Right kidney (tissue), 9 donors: ENCODE measurements around the gene PPM1E.
"Not testable (repeated sequence)": the region's sequence is repeated elsewhere in the genome, so short reads cannot be mapped to it uniquely, and the experiment has no call there.

Experiments
- DNase-seq: peaks from one replicate; pipeline ENCODE4 v3.0.0-alpha.2; 2016
- long read RNA-seq, 8 donors: transcript quantifications; one replicate each; lab custom pipeline, GENCODE V29; 2026

The PPM1E gene
- long read RNA-seq, donor 1, full-length matches to known transcripts, result 1 of 1 reads
- long read RNA-seq, donor 1, partial matches to known transcripts, result 0 of 1 reads
- long read RNA-seq, donor 1, other reads (novel, unspliced or antisense), result 0 of 1 reads
- long read RNA-seq, donor 2, full-length matches to known transcripts, result 1 of 1 reads
- long read RNA-seq, donor 2, partial matches to known transcripts, result 0 of 1 reads
- long read RNA-seq, donor 2, other reads (novel, unspliced or antisense), result 0 of 1 reads
- long read RNA-seq, donor 3, full-length matches to known transcripts, result 1 of 1 reads
- long read RNA-seq, donor 3, partial matches to known transcripts, result 0 of 1 reads
- long read RNA-seq, donor 3, other reads (novel, unspliced or antisense), result 0 of 1 reads
- long read RNA-seq, donor 4, result 0 reads
- long read RNA-seq, donor 5, result 0 reads
- long read RNA-seq, donor 6, full-length matches to known transcripts, result 1 of 1 reads
- long read RNA-seq, donor 6, partial matches to known transcripts, result 0 of 1 reads
- long read RNA-seq, donor 6, other reads (novel, unspliced or antisense), result 0 of 1 reads
- long read RNA-seq, donor 7, result 0 reads
- long read RNA-seq, donor 8, partial matches to known transcripts, result 6 of 6 reads
- long read RNA-seq, donor 8, other reads (novel, unspliced or antisense), result 0 of 6 reads

GRCh38 chr17:58755577-58756245 lies at the start of gene PPM1E:
TSS of gene PPM1E (plus strand) at chr17:58755854.
- DNase-seq, result peak; percentile 79

- DNase-seq, result no peak
Measured at GRCh38 chr17:58706351-58707140, 49.1 kb upstream of the PPM1E start.

GRCh38 chr17:58710948-58711552 lies 44.6 kb upstream of the PPM1E start:
- no peak for DNase-seq

DNA sequence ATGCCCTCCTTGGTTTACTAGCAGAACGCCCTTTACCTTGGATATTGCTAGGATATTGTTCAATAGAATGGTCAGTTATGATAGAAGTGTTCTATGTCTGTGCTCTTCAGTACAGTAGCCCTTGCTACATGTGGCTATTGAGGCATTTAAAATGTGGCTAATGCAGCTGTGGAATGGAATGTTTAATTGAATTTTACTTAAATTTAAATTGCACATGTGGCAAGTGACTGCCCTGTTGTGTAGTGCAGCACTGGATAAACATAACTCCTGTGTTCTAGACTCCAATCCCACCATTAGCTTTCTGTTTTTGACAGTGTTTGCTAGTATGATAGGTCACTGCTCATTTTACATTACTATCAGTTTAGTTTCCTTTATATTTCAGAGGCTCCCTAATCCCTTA lies 33.4 kb upstream of the PPM1E start:
- no peak for DNase-seq

GRCh38 chr17:58722696-58723095 lies 33.0 kb upstream of the PPM1E start:
- DNase-seq, result no peak

- no peak for DNase-seq
Measured at GRCh38 chr17:58728798-58729197, 26.9 kb upstream of the PPM1E start.

- DNase-seq, result no peak
Measured at GRCh38 chr17:58730937-58731336, 24.7 kb upstream of the PPM1E start.

GRCh38 chr17:58734040-58734439 lies 21.6 kb upstream of the PPM1E start:
- DNase-seq, result no peak

DNA sequence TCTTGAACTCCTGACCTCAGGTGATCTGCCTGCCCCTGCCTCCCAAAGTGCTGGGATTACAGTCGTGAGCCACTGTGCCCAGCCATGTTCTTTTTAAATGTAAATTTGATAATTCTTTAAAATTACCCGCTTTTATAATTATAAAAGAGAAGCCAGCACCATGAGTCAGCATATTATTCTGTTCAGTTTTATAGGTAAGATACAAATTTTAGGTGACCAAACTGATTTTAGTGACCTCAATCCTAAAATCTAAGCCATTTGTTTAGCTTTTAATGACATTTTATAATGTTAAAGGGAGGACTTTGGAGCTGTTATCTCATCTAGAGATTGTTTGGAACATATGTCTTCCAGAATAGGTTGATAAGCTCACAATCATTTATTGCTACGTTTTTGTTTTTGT lies 20.8 kb upstream of the PPM1E start:
- no peak for DNase-seq

- DNase-seq, result no peak
Measured at GRCh38 chr17:58741121-58741625, 14.5 kb upstream of the PPM1E start.

DNA sequence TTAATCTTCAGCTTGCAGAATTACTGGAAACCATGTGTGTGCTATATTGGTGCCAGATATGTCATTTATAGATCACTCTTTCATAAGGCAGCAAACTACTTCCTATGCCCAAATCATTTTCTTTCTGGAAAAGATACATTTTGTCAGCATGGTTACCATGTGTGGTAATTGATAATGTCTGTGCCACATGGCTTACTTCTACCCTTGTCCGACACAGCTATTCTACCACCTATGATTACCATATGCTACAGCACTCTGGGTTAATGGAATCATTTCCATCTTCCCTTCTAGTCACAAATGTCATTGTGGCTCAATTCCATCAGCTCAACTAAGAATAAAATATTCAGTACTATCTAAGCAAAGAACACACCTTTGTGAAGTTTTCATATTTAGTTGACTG lies 8.0 kb upstream of the PPM1E start:
- DNase-seq, result no peak

DNA sequence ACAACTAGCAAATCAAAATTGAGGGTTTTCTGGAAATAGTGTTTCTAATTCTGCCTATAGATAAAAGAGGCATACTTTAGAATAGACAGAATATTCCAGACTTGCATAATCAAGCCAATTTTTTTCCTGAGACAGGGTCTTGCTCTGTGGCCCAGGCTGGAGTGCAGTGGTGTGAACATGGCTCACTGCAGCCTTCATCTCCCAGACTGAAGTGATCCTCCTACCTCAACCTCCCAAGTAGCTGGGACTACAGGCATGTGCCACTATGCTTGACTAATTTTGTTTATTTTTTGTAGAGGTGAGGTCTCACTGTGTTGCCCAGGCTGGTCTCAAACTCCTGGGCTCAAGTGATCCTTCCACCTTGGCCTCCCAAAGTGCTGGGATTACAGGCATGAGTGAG lies 6.0 kb upstream of the PPM1E start:
- DNase-seq, result not testable (repeated sequence)

GRCh38 chr17:58753026-58753425 lies 2.6 kb upstream of the PPM1E start:
- DNase-seq, result no peak

DNA sequence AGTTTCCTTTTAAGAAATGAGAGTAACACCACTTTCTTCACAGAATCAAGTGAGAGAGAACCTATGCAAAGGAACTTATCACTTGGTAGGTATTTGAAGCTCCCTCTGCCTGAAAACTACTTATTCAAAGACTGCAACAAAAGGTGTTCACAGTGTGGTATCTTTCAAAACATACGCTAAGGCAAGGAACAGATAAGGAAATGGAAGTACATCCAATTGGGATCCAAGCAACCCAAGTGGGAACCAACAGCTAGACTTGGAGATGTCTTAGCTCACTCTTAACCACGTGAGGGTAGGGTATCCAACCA lies 431 bp upstream of the PPM1E start:
- no peak for DNase-seq

- peak; percentile 65 for DNase-seq
Measured at GRCh38 chr17:58756246-58757161, 850 bp downstream of the PPM1E start.

GRCh38 chr17:58757162-58757613 lies 1.5 kb downstream of the PPM1E start:
- DNase-seq, result no peak

DNA sequence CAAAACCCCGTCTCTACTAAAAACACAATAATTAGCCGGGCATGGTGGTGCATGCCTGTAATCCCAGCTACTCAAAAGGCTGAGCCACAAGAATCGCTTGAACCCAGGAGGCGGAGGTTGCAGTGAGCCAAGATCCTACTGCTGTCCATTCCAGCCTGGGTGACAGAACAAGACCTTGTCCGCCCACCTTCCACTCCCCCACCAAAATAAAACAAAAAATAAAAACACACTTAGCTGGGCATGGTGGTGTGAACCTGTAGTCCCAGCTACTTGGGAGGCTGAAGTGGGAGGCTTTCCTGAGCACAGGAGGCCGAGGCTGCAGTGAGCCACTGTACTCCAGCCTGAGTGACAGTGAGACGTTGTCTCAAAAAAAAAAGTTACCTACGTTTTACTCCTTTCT lies 3.2 kb downstream of the PPM1E start:
- DNase-seq, result no peak

- DNase-seq, result no peak
Measured at GRCh38 chr17:58759522-58759921, 3.9 kb downstream of the PPM1E start.

DNA sequence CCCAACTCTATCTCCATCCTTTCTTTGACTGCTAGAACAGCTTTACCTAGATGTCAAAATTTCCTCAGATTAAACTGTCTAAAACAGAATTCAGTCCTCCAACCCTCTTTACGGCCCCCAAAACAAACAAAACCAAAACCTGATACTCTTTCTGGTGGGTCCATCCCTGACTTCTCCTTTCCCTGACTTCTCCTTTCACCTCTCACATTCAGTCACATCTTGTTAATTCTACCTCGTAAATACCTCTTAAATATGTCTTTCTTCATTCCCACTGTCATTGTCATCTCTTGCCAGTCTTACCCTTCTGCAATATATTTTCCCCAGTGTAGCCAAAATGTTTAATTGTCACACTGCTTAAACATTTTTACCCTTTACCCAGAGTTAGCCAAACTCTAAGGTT lies 4.6 kb downstream of the PPM1E start:
- no peak for DNase-seq

DNA sequence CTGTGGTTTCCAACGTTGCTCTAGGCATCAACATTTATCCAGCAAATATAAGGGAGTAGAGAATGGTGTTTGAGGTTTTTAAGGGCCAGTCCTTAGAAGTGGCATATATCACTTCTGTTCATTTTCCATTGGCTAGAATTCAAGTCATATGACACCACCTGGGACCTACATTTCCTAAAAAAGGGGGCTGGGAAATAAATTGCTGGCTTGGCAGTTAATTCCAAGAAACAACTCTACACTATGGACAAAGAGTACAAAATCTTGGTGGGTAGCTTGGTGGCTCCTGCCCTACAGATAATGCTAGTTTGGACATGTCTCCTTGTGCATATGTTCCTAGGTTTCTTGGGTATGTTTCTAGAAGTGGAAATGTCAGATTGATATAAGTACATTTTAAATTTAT lies 7.6 kb downstream of the PPM1E start:
- no peak for DNase-seq

GRCh38 chr17:58764373-58764772 lies 8.7 kb downstream of the PPM1E start:
- DNase-seq, result peak; percentile 26
